Mononuclear cell (primary cell): ENCODE measurements around the gene ITGBL1. TPM values are rescaled to one million over a fixed set of nuclear protein-coding genes. Genes with fewer than 3 reads are reported as not detected.

ENCODE experiments used
- total RNA-seq: library from RNA; depleted of rRNA; stranded (reverse); fragments of >200 nt; gene quantifications from one replicate; pipeline ENCODE4 v1.2.3, GENCODE V29; 2012

The ITGBL1 gene
- total RNA-seq, 1 donor: not detected

Other genes with a start within 250 kb of the ITGBL1 start
- gene NALCN, start 36.2 kb upstream of the ITGBL1 start, total RNA-seq: not detected